GM12878 (cell line): Measurements from ENCODE around the gene ELF2. TPM values are rescaled to one million over a fixed set of nuclear protein-coding genes. Genes with fewer than 3 reads are reported as not detected.

Experiments used
- CREM ChIP-seq: IDR thresholded peaks from 2 replicates; pipeline ENCODE4 v1.6.1; 2014; ENCODE audit warnings: antibody characterized with exemption, low read depth
- FOXM1 ChIP-seq: IDR thresholded peaks from 2 replicates; pipeline ENCODE4 v1.6.1; 2012; ENCODE audit warnings: low read depth, mild to moderate bottlenecking, inconsistent platforms, low read length, moderate library complexity
- IRF4 ChIP-seq: IDR thresholded peaks from 2 replicates; pipeline ENCODE4 v1.6.1; 2011; ENCODE audit warnings: low read depth, low read length
- KAT2A ChIP-seq: conservative IDR thresholded peaks from 2 replicates; pipeline ENCODE4 v1.6.1; 2011; ENCODE audit warnings: low read depth, low read length; ENCODE audit not compliant: control insufficient read depth
- KLF5 ChIP-seq: fragments of 450-650 bp; IDR thresholded peaks from 2 replicates; pipeline ENCODE4 v1.6.1; 2014; ENCODE audit warnings: mild to moderate bottlenecking; ENCODE audit not compliant: partially characterized antibody
- LARP7 ChIP-seq: fragments of 450-650 bp; IDR thresholded peaks from 2 replicates; pipeline ENCODE4 v1.6.1; 2017; ENCODE audit warnings: mild to moderate bottlenecking
- MTA3 ChIP-seq: IDR thresholded peaks from 2 replicates; pipeline ENCODE4 v1.6.1; 2012; ENCODE audit warnings: low read length, inconsistent platforms, borderline replicate concordance
- PML ChIP-seq: IDR thresholded peaks from 2 replicates; pipeline ENCODE4 v1.6.1; 2012; ENCODE audit warnings: low read length, inconsistent platforms
- RELA ChIP-seq: fragments of 450-650 bp; IDR thresholded peaks from 2 replicates; pipeline ENCODE4 v1.8.0; 2014; ENCODE audit warnings: borderline replicate concordance; ENCODE audit not compliant: partially characterized antibody
- SIN3A ChIP-seq: IDR thresholded peaks from 2 replicates; pipeline ENCODE4 v1.6.1; 2012; ENCODE audit warnings: low read depth, low read length, improper control_type of control experiment
- polyA plus RNA-seq, 11 experiments: library from polyadenylated mRNA; depleted of rRNA in 4 of 11; unstranded in 6 of 11; stranded (reverse) in 5 of 11; fragments of >200 nt; fragmentation: Nextera tagmentation in 4 of 11; fragmentation: Illumina TruSeq in 1 of 11; extraction: Ambion mirVana in 4 of 11; extraction: Trizol in 1 of 11; gene quantifications; 1 replicate in 1 of 11; 2 replicates in 10 of 11; pipeline versions ENCODE4 v1.2.1 to v1.2.3, GENCODE V29; 2011 to 2016; ENCODE audit warnings: inconsistent platforms in 2 of 11, missing spikeins in 2 of 11, low read depth in 1 of 11
- total RNA-seq, 4 experiments: library from RNA; depleted of rRNA in 3 of 4; stranded (reverse); fragments of >200 nt in 3 of 4; fragmentation: Illumina TruSeq in 1 of 4; extraction: Trizol in 1 of 4; gene quantifications; 2 replicates each; pipeline versions ENCODE4 v1.2.1 to v1.2.3, GENCODE V29; 2013 to 2021
- TF ChIP-seq, protein P1 (sequence below): IDR thresholded peaks from 2 replicates; pipeline ENCODE4 v1.6.1; 2012; ENCODE audit warnings: low read depth, low read length, improper control_type of control experiment
- TF ChIP-seq, protein P2 (sequence below): fragments of 450-650 bp; IDR thresholded peaks from 2 replicates; pipeline ENCODE4 v1.6.1; 2014; ENCODE audit warnings: mild to moderate bottlenecking
- TF ChIP-seq, protein P3 (sequence below): fragments of 450-650 bp; IDR thresholded peaks from 2 replicates; pipeline ENCODE4 v1.6.1; 2017; ENCODE audit warnings: mild to moderate bottlenecking, moderate library complexity

ELF2 gene
- total and polyA plus RNA-seq, 10 of the 15 experiments (the other 5 are each of a cell fraction or from before 2014, with no cell fraction given): 10.5 to 30.1 (median 20.5) TPM

DNA sequence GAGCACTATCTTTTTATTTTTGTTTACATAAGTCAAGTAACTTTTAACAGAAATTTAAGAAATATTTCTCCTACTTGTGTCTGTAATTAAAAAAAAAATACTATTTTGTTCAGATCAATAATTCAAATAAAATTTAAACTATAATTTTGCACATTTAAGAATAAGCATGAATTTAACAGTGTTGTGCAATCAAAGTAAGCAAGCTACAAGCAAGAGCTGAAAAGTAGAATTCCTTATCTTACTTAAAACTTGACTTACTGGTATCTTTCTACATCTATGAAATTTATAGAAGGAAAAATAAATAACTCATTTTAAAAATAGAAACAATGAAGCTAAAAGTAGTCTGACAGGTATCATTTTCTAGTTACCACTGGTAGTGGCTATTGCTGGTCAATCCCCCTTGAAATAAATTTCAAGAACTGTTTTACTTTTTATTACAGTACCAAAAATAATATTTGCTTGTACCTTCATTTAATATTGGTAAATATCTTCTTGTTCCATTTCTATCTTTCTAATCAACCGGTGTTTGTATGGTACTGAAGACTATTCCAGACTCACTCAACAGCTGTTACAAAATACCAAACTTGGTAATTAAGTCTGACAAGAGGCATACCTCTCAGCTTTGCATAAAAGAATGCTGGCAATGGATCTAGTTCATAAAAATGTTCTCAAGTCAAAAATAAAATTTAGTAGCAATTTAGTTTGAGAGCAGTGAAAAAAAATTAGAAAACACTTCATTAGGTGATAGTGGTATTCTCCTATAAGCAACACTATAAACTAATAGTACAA lies 99.3 kb downstream of the ELF2 start (continued):
- TF ChIP-seq KAT2A: no peak
- TF ChIP-seq, protein P1, sequence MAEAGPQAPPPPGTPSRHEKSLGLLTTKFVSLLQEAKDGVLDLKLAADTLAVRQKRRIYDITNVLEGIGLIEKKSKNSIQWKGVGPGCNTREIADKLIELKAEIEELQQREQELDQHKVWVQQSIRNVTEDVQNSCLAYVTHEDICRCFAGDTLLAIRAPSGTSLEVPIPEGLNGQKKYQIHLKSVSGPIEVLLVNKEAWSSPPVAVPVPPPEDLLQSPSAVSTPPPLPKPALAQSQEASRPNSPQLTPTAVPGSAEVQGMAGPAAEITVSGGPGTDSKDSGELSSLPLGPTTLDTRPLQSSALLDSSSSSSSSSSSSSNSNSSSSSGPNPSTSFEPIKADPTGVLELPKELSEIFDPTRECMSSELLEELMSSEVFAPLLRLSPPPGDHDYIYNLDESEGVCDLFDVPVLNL: no peak
- TF ChIP-seq IRF4: no peak
- TF ChIP-seq, protein P2, sequence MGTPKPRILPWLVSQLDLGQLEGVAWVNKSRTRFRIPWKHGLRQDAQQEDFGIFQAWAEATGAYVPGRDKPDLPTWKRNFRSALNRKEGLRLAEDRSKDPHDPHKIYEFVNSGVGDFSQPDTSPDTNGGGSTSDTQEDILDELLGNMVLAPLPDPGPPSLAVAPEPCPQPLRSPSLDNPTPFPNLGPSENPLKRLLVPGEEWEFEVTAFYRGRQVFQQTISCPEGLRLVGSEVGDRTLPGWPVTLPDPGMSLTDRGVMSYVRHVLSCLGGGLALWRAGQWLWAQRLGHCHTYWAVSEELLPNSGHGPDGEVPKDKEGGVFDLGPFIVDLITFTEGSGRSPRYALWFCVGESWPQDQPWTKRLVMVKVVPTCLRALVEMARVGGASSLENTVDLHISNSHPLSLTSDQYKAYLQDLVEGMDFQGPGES: no peak
- TF ChIP-seq PML: no peak
- TF ChIP-seq FOXM1: no peak
- TF ChIP-seq, protein P3, sequence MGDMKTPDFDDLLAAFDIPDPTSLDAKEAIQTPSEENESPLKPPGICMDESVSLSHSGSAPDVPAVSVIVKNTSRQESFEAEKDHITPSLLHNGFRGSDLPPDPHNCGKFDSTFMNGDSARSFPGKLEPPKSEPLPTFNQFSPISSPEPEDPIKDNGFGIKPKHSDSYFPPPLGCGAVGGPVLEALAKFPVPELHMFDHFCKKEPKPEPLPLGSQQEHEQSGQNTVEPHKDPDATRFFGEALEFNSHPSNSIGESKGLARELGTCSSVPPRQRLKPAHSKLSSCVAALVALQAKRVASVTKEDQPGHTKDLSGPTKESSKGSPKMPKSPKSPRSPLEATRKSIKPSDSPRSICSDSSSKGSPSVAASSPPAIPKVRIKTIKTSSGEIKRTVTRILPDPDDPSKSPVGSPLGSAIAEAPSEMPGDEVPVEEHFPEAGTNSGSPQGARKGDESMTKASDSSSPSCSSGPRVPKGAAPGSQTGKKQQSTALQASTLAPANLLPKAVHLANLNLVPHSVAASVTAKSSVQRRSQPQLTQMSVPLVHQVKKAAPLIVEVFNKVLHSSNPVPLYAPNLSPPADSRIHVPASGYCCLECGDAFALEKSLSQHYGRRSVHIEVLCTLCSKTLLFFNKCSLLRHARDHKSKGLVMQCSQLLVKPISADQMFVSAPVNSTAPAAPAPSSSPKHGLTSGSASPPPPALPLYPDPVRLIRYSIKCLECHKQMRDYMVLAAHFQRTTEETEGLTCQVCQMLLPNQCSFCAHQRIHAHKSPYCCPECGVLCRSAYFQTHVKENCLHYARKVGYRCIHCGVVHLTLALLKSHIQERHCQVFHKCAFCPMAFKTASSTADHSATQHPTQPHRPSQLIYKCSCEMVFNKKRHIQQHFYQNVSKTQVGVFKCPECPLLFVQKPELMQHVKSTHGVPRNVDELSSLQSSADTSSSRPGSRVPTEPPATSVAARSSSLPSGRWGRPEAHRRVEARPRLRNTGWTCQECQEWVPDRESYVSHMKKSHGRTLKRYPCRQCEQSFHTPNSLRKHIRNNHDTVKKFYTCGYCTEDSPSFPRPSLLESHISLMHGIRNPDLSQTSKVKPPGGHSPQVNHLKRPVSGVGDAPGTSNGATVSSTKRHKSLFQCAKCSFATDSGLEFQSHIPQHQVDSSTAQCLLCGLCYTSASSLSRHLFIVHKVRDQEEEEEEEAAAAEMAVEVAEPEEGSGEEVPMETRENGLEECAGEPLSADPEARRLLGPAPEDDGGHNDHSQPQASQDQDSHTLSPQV: no peak
- TF ChIP-seq KLF5: no peak
- no peak for TF ChIP-seq LARP7
- no peak for TF ChIP-seq SIN3A
- no peak for TF ChIP-seq CREM
- no peak for TF ChIP-seq RELA
- TF ChIP-seq MTA3: no peak
